CD4-positive, alpha-beta T cell treated with Interleukin-17A for 1 hour (primary cell): ENCODE data around the gene PPIP5K1.
"Not testable (repeated sequence)": the region's sequence is repeated elsewhere in the genome, so short reads cannot be mapped to it uniquely, and the experiment has no call there.

ENCODE experiments used
- DNase-seq: peaks from one replicate; pipeline ENCODE4 v3.0.0-alpha.2; 2020

Gene PPIP5K1

GRCh38 chr15:43589778-43590466, at the start of gene PPIP5K1:
Gene PPIP5K1 (minus strand): TSS chr15:43590208. CDS start chr15:43584504, 5,704 bp downstream.
- not testable (repeated sequence) for DNase-seq

GRCh38 chr15:43638464-43639204, 48.6 kb upstream of the PPIP5K1 start:
- DNase-seq, result not testable (repeated sequence)

- DNase-seq, result not testable (repeated sequence)
These were observed 36.9 kb upstream of the PPIP5K1 start for GRCh38 chr15:43626937-43627336.

GRCh38 chr15:43625106-43625505, 35.1 kb upstream of the PPIP5K1 start:
- DNase-seq, result no peak

GRCh38 chr15:43622068-43622799, 32.2 kb upstream of the PPIP5K1 start:
- not testable (repeated sequence) for DNase-seq

- DNase-seq, result not testable (repeated sequence)
These were observed 28.7 kb upstream of the PPIP5K1 start, which contains the start of gene STRC for GRCh38 chr15:43618700-43619099. Gene STRC (minus strand): TSS chr15:43618800. CDS start chr15:43618722, 78 bp downstream.

- not testable (repeated sequence) for DNase-seq
These were observed 27.7 kb upstream of the PPIP5K1 start for GRCh38 chr15:43617750-43618149.

- DNase-seq, result not testable (repeated sequence)
These were observed 12.2 kb upstream of the PPIP5K1 start for GRCh38 chr15:43602233-43602632.

GRCh38 chr15:43600200-43600599, 10.2 kb upstream of the PPIP5K1 start:
- DNase-seq, result not testable (repeated sequence)

- not testable (repeated sequence) for DNase-seq
These were observed 9.1 kb upstream of the PPIP5K1 start for GRCh38 chr15:43599131-43599530.

- not testable (repeated sequence) for DNase-seq
These were observed 3.6 kb upstream of the PPIP5K1 start, which contains the start of gene CKMT1B for GRCh38 chr15:43593328-43594190. Gene CKMT1B (plus strand): TSS chr15:43594027. CDS start chr15:43594219, 192 bp downstream.

- DNase-seq, result not testable (repeated sequence)
These were observed 2.8 kb upstream of the PPIP5K1 start for GRCh38 chr15:43592841-43593240.

GRCh38 chr15:43574607-43575006, 15.4 kb downstream of the PPIP5K1 start:
- not testable (repeated sequence) for DNase-seq

- DNase-seq, result not testable (repeated sequence)
These were observed 23.4 kb downstream of the PPIP5K1 start for GRCh38 chr15:43566615-43567014.

GRCh38 chr15:43563793-43564192, 26.2 kb downstream of the PPIP5K1 start:
- not testable (repeated sequence) for DNase-seq

- DNase-seq, result not testable (repeated sequence)
These were observed 27.3 kb downstream of the PPIP5K1 start for GRCh38 chr15:43562753-43563152.

- DNase-seq, result no peak
These were observed 37.0 kb downstream of the PPIP5K1 start for GRCh38 chr15:43552986-43553385.

- no peak for DNase-seq
These were observed 37.8 kb downstream of the PPIP5K1 start for GRCh38 chr15:43552256-43552655.

- DNase-seq, result no peak
These were observed 39.3 kb downstream of the PPIP5K1 start for GRCh38 chr15:43550527-43551363.

- no peak for DNase-seq
These were observed 42.5 kb downstream of the PPIP5K1 start for GRCh38 chr15:43547539-43547938.

GRCh38 chr15:43545426-43545825, 44.6 kb downstream of the PPIP5K1 start:
- DNase-seq, result no peak
